ENCODE data around the gene SRPK1. TPM values are rescaled to one million over a fixed set of nuclear protein-coding genes. Genes with fewer than 3 reads are reported as not detected.

The SRPK1 gene
- total RNA-seq, 1 experiment from 2014 or later, result 138 TPM

- TF ChIP-seq, protein P1, sequence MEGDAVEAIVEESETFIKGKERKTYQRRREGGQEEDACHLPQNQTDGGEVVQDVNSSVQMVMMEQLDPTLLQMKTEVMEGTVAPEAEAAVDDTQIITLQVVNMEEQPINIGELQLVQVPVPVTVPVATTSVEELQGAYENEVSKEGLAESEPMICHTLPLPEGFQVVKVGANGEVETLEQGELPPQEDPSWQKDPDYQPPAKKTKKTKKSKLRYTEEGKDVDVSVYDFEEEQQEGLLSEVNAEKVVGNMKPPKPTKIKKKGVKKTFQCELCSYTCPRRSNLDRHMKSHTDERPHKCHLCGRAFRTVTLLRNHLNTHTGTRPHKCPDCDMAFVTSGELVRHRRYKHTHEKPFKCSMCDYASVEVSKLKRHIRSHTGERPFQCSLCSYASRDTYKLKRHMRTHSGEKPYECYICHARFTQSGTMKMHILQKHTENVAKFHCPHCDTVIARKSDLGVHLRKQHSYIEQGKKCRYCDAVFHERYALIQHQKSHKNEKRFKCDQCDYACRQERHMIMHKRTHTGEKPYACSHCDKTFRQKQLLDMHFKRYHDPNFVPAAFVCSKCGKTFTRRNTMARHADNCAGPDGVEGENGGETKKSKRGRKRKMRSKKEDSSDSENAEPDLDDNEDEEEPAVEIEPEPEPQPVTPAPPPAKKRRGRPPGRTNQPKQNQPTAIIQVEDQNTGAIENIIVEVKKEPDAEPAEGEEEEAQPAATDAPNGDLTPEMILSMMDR (IDR thresholded peaks at IDR 0.05; ENCODE audit: unreplicated experiment), result no peak
- H3K4me3 Mint-ChIP-seq (ENCODE audit: low read depth, unreplicated experiment), result no peak overlapping the region
- CTCF ChIA-PET, result no interaction called here
- no peaks in the 10 kb centered on the region for H3K27me3 Mint-ChIP-seq (ENCODE audit: unreplicated experiment)
- H3K36me3 Mint-ChIP-seq (ENCODE audit: insufficient read depth, unreplicated experiment), result peaks cover 36% of the 10 kb centered on the region
- no peak overlapping the region for H3K27ac Mint-ChIP-seq (ENCODE audit: unreplicated experiment)
- H3K9me3 Mint-ChIP-seq (ENCODE audit: low read depth, unreplicated experiment), result peaks cover 5% of the 10 kb centered on the region
- peaks cover 8% of the 10 kb centered on the region for H3K4me1 Mint-ChIP-seq (ENCODE audit: low read depth, unreplicated experiment)
- BruUV-seq (replicated peaks), result no TSS peak
- intact Hi-C loops (cut with micrococcal nuclease; ENCODE audit: unreplicated experiment), result no loop called here
- DNase-seq, result no peak
Observed at GRCh38 chr6:35903679-35904078, 17.2 kb downstream of the SRPK1 start.

GRCh38 chr6:35900448-35900847 is 20.4 kb downstream of the SRPK1 start:
- H3K27me3 Mint-ChIP-seq (ENCODE audit: unreplicated experiment), result no peaks in the 10 kb centered on the region
- BruUV-seq (replicated peaks), result no TSS peak
- H3K9me3 Mint-ChIP-seq (ENCODE audit: low read depth, unreplicated experiment), result no peaks in the 10 kb centered on the region
- CTCF ChIA-PET, result no interaction called here
- peak overlapping the region; percentile 1 for H3K27ac Mint-ChIP-seq (ENCODE audit: unreplicated experiment)
- intact Hi-C loops (cut with micrococcal nuclease; ENCODE audit: unreplicated experiment), result no loop called here
- TF ChIP-seq, protein P1 (IDR thresholded peaks at IDR 0.05; ENCODE audit: unreplicated experiment), result no peak
- H3K4me3 Mint-ChIP-seq (ENCODE audit: low read depth, unreplicated experiment), result no peak overlapping the region
- H3K36me3 Mint-ChIP-seq (ENCODE audit: insufficient read depth, unreplicated experiment), result peaks cover 26% of the 10 kb centered on the region
- no peak for DNase-seq
- peaks cover 15% of the 10 kb centered on the region for H3K4me1 Mint-ChIP-seq (ENCODE audit: low read depth, unreplicated experiment)

GRCh38 chr6:35898003-35898402 is 22.9 kb downstream of the SRPK1 start:
- TF ChIP-seq, protein P1 (IDR thresholded peaks at IDR 0.05; ENCODE audit: unreplicated experiment), result no peak
- H3K27ac Mint-ChIP-seq (ENCODE audit: unreplicated experiment), result no peak overlapping the region

DNA sequence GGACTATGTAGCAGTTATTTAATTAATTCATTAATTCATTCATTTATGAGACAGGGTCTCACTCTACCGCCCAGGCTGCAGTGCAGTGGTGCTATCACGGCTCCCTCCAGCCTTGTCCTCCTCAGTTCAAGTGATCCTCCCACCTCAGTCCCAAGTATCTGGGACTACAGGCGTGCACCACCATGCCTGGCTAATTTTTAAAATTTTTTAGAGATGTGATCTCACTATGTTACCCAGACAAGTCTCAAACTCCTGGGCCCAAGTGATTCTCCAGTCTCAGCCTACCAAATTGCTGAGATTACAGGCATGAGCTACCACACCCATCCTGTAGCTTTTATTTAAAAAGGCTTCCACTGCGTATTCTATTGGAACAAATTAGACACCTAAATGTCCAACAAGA is 23.4 kb downstream of the SRPK1 start:
- BruUV-seq (replicated peaks), result no TSS peak
- TF ChIP-seq, protein P1 (IDR thresholded peaks at IDR 0.05; ENCODE audit: unreplicated experiment), result no peak
- intact Hi-C loops (cut with micrococcal nuclease; ENCODE audit: unreplicated experiment), result no loop called here
- Mint-ChIP-seq H3K4me3 (ENCODE audit: low read depth, unreplicated experiment) (no peak overlapping the region), H3K9me3 (ENCODE audit: low read depth, unreplicated experiment) (no peaks in the 10 kb centered on the region), H3K27ac (ENCODE audit: unreplicated experiment) (no peak overlapping the region), H3K27me3 (ENCODE audit: unreplicated experiment) (no peaks in the 10 kb centered on the region), H3K4me1 (ENCODE audit: low read depth, unreplicated experiment) (peaks cover 31% of the 10 kb centered on the region), H3K36me3 (ENCODE audit: insufficient read depth, unreplicated experiment) (peaks cover 10% of the 10 kb centered on the region)
- no peak for DNase-seq
- CTCF ChIA-PET, result no interaction called here

More at GRCh38 chr6:35898003-35898402, 22.9 kb downstream of the SRPK1 start:
- no peaks in the 10 kb centered on the region for H3K9me3 Mint-ChIP-seq (ENCODE audit: low read depth, unreplicated experiment)
- H3K36me3 Mint-ChIP-seq (ENCODE audit: insufficient read depth, unreplicated experiment), result peaks cover 15% of the 10 kb centered on the region
- intact Hi-C loops (cut with micrococcal nuclease; ENCODE audit: unreplicated experiment), result no loop called here
- peaks cover 31% of the 10 kb centered on the region for H3K4me1 Mint-ChIP-seq (ENCODE audit: low read depth, unreplicated experiment)
- BruUV-seq (replicated peaks), result no TSS peak
- no peak for DNase-seq
- CTCF ChIA-PET, result no interaction called here
- H3K27me3 Mint-ChIP-seq (ENCODE audit: unreplicated experiment), result no peaks in the 10 kb centered on the region
- no peak overlapping the region for H3K4me3 Mint-ChIP-seq (ENCODE audit: low read depth, unreplicated experiment)
